ENCODE data around the gene FYN. TPM values are rescaled to one million over a fixed set of nuclear protein-coding genes. Genes with fewer than 3 reads are reported as not detected.

The FYN gene
- total and polyA plus RNA-seq, 2 of the 4 experiments (the other 2 are of a cell fraction) = 30.8 to 36.4 TPM

DNA sequence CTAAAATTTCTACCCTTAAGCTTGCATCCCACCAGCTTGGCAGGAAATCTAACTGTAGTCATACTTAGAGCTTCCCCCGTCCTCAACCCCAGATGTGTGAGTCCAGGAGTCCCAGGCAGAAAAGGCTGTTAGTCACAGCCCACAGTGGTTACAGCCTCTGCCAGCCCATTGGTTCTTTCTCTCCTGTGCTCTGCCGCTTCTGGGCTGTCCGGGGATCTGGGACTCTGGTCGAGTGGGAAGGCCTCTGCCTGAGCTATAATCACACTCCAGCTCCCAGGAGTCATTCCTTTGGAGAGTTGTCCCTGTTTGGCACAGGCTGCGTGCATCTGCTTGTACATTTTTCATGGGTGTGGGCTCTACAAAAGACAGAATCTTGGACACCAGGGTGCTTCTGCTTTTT lies 45.6 kb upstream of the FYN start:
- Histone ChIP-seq H4K20me1 (ENCODE audit: insufficient read depth, low read length) (no peaks in the 10 kb centered on the region), H4K8ac (ENCODE audit: low read depth in 2 of 2, low read length in 2 of 2) (no peak overlapping the region), H2BK5ac (ENCODE audit: low read depth, low read length, poor library complexity, severe bottlenecking) (no peak overlapping the region), H4K91ac (ENCODE audit: insufficient read depth, low read depth, low read length) (no peak overlapping the region), H3K18ac (ENCODE audit: low read depth, low read length) (no peak overlapping the region), H3K36me3 (ENCODE audit: control insufficient read depth, insufficient read depth, low read length) (no peaks in the 10 kb centered on the region), H2AK5ac (ENCODE audit: low read depth, low read length) (no peak overlapping the region), H3K4ac (ENCODE audit: low read depth, low read length) (no peak overlapping the region), H4K5ac (ENCODE audit: low read depth, low read length) (no peak overlapping the region), H2AFZ (replicated peaks; ENCODE audit: low read length, poor library complexity) (peak overlapping the region; percentile 18), H3K9me1 (ENCODE audit: insufficient read depth, low read length) (no peaks in the 10 kb centered on the region), H2BK20ac (ENCODE audit: low read depth, low read length) (no peak overlapping the region), H2BK120ac (ENCODE audit: low read depth, low read length) (no peak overlapping the region), H3K4me2 (ENCODE audit: low read depth, low read length) (no peak overlapping the region), H2BK15ac (ENCODE audit: low read depth, low read length) (no peak overlapping the region), H3K4me1 (ENCODE audit: control insufficient read depth, insufficient read depth, low read length) (no peaks in the 10 kb centered on the region), H3K79me1 (ENCODE audit: low read depth in 1 of 2, low read length in 2 of 2) (no peaks in the 10 kb centered on the region), H3K56ac (ENCODE audit: extremely low read depth, insufficient read depth, low read length) (no peak overlapping the region), H3K9ac (ENCODE audit: low read depth, low read length) (no peak overlapping the region), H3K14ac (replicated peaks; ENCODE audit: low read depth, low read length) (no peak overlapping the region), H3K23ac (ENCODE audit: low read depth, low read length) (no peak overlapping the region), H3K4me3 (ENCODE audit: insufficient read depth, low read depth, low read length) (no peak overlapping the region), H3K9me3 (ENCODE audit: control insufficient read depth, insufficient read depth, low read length) (peaks cover 2% of the 10 kb centered on the region; the same call in 1 of the 2 replicates), H2AK9ac (replicated peaks; ENCODE audit: low read depth, low read length, poor library complexity) (no peak overlapping the region), H3K27ac (ENCODE audit: insufficient read depth, low read length) (no peak overlapping the region), H3K27me3 (ENCODE audit: control insufficient read depth, insufficient read depth, low read length) (no peaks in the 10 kb centered on the region)
- intact Hi-C loops (cut with micrococcal nuclease) = no loop called here
- dilution Hi-C loops (cut with HindIII; ENCODE audit: low sequenced_read_pairs, unreplicated experiment) = no loop called here
- ATAC-seq (ENCODE audit: low read depth) (peak; percentile 24; the same call in 1 of the 2 replicates), DNase-seq (peak; percentile 79)
- POLR2A ChIA-PET (ENCODE audit: unreplicated experiment) = no interaction called here
- CTCF ChIA-PET = no interaction called here
- TF ChIP-seq MAFK (IDR thresholded peaks at IDR 0.05; ENCODE audit: low read depth, low read length) (no peak), MXI1 (IDR thresholded peaks at IDR 0.05; ENCODE audit: borderline replicate concordance, low read depth, low read length) (no peak), RCOR1 (IDR thresholded peaks at IDR 0.05; ENCODE audit: insufficient replicate concordance, low read length) (no peak), RAD21 (IDR thresholded peaks at IDR 0.05; ENCODE audit: low read length) (no peak), ELK1 (IDR thresholded peaks at IDR 0.05; ENCODE audit: borderline replicate concordance, low read depth, low read length) (no peak), RFX5 (IDR thresholded peaks at IDR 0.05; ENCODE audit: low read depth, low read length) (no peak), NFE2L2 (IDR thresholded peaks at IDR 0.05; ENCODE audit: low read depth, low read length) (no peak), CEBPB (IDR thresholded peaks at IDR 0.05; ENCODE audit: low read depth, low read length) (no peak), POLR2A (IDR thresholded peaks at IDR 0.05; ENCODE audit: low read depth, low read length) (no peak), SMC3 (IDR thresholded peaks at IDR 0.05; ENCODE audit: low read depth, low read length) (no peak), FOS (IDR thresholded peaks at IDR 0.05; ENCODE audit: low read depth, low read length) (no peak), BHLHE40 (IDR thresholded peaks at IDR 0.05; ENCODE audit: low read depth, low read length) (no peak), CHD1 (IDR thresholded peaks at IDR 0.05; ENCODE audit: low read depth, low read length) (no peak), MAZ (IDR thresholded peaks at IDR 0.05; ENCODE audit: borderline replicate concordance, low read depth, low read length) (no peak)
- TF ChIP-seq, protein P1, sequence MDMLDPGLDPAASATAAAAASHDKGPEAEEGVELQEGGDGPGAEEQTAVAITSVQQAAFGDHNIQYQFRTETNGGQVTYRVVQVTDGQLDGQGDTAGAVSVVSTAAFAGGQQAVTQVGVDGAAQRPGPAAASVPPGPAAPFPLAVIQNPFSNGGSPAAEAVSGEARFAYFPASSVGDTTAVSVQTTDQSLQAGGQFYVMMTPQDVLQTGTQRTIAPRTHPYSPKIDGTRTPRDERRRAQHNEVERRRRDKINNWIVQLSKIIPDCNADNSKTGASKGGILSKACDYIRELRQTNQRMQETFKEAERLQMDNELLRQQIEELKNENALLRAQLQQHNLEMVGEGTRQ (IDR thresholded peaks at IDR 0.05; ENCODE audit: low read depth, low read length) = no peak
- TF ChIP-seq, protein P2, sequence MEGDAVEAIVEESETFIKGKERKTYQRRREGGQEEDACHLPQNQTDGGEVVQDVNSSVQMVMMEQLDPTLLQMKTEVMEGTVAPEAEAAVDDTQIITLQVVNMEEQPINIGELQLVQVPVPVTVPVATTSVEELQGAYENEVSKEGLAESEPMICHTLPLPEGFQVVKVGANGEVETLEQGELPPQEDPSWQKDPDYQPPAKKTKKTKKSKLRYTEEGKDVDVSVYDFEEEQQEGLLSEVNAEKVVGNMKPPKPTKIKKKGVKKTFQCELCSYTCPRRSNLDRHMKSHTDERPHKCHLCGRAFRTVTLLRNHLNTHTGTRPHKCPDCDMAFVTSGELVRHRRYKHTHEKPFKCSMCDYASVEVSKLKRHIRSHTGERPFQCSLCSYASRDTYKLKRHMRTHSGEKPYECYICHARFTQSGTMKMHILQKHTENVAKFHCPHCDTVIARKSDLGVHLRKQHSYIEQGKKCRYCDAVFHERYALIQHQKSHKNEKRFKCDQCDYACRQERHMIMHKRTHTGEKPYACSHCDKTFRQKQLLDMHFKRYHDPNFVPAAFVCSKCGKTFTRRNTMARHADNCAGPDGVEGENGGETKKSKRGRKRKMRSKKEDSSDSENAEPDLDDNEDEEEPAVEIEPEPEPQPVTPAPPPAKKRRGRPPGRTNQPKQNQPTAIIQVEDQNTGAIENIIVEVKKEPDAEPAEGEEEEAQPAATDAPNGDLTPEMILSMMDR (conservative IDR thresholded peaks at IDR 0.05; ENCODE audit: low read depth, low read length) = no peak
- in situ Hi-C loops (cut with MboI; ENCODE audit: low sequenced_read_pairs) = no loop called here
- 33% methylated on average over 1 of the region's 5 CpGs; no CpG with 5 or more reads in 1 of the 2 experiments for WGBS, 2 experiments (ENCODE audit: extremely low coverage in 2 of 2, insufficient read length in 1 of 2)
- no TSS peak for BruUV-seq (replicated peaks)

Measured in IMR-90 (cell line).